ENCODE measurements around the gene PXT1. TPM values are rescaled to one million over a fixed set of nuclear protein-coding genes. Genes with fewer than 3 reads are reported as not detected.
"Not testable (repeated sequence)": the region's sequence is repeated elsewhere in the genome, so short reads cannot be mapped to it uniquely, and the experiment has no call there.

Gene PXT1
- total RNA-seq, 1 donor from 2014 or later: not detected

GRCh38 chr6:36368921-36369865 is 73.5 kb downstream of the PXT1 start:
- Mint-ChIP-seq H3K27me3 (ENCODE audit: unreplicated experiment) (peaks cover 2% of the 10 kb centered on the region), H3K4me3 (ENCODE audit: unreplicated experiment) (no peak overlapping the region), H3K9me3 (ENCODE audit: unreplicated experiment) (no peaks in the 10 kb centered on the region), H3K27ac (ENCODE audit: unreplicated experiment) (no peak overlapping the region), H3K4me1 (ENCODE audit: low read depth, unreplicated experiment) (no peaks in the 10 kb centered on the region), H3K36me3 (ENCODE audit: unreplicated experiment) (no peaks in the 10 kb centered on the region)
- no peak for TF ChIP-seq CTCF (IDR thresholded peaks at IDR 0.05; ENCODE audit: partially characterized antibody, unreplicated experiment)
- no peak for DNase-seq

- no peak overlapping the region for H3K27ac Mint-ChIP-seq (ENCODE audit: unreplicated experiment)
- peaks cover 2% of the 10 kb centered on the region for H3K27me3 Mint-ChIP-seq (ENCODE audit: unreplicated experiment)
- TF ChIP-seq CTCF (IDR thresholded peaks at IDR 0.05; ENCODE audit: partially characterized antibody, unreplicated experiment): no peak
- H3K4me1 Mint-ChIP-seq (ENCODE audit: low read depth, unreplicated experiment): no peaks in the 10 kb centered on the region
- no peaks in the 10 kb centered on the region for H3K36me3 Mint-ChIP-seq (ENCODE audit: unreplicated experiment)
- no peak for DNase-seq
- no peak overlapping the region for H3K4me3 Mint-ChIP-seq (ENCODE audit: unreplicated experiment)
- H3K9me3 Mint-ChIP-seq (ENCODE audit: unreplicated experiment): no peaks in the 10 kb centered on the region
Measured at GRCh38 chr6:36368421-36368820, 74.2 kb downstream of the PXT1 start.

GRCh38 chr6:36367743-36368142 is 74.9 kb downstream of the PXT1 start:
- Mint-ChIP-seq H3K4me1 (ENCODE audit: low read depth, unreplicated experiment) (no peaks in the 10 kb centered on the region), H3K4me3 (ENCODE audit: unreplicated experiment) (no peak overlapping the region), H3K9me3 (ENCODE audit: unreplicated experiment) (no peaks in the 10 kb centered on the region), H3K27ac (ENCODE audit: unreplicated experiment) (no peak overlapping the region), H3K36me3 (ENCODE audit: unreplicated experiment) (no peaks in the 10 kb centered on the region), H3K27me3 (ENCODE audit: unreplicated experiment) (peaks cover 2% of the 10 kb centered on the region)
- no peak for DNase-seq
- no peak for TF ChIP-seq CTCF (IDR thresholded peaks at IDR 0.05; ENCODE audit: partially characterized antibody, unreplicated experiment)

- H3K9me3 Mint-ChIP-seq (ENCODE audit: unreplicated experiment): peaks cover 2% of the 10 kb centered on the region
- peaks cover 5% of the 10 kb centered on the region for H3K4me1 Mint-ChIP-seq (ENCODE audit: low read depth, unreplicated experiment)
- H3K27ac Mint-ChIP-seq (ENCODE audit: unreplicated experiment): no peak overlapping the region
- H3K27me3 Mint-ChIP-seq (ENCODE audit: unreplicated experiment): no peaks in the 10 kb centered on the region
- no peak for DNase-seq
- no peak overlapping the region for H3K4me3 Mint-ChIP-seq (ENCODE audit: unreplicated experiment)
- no peaks in the 10 kb centered on the region for H3K36me3 Mint-ChIP-seq (ENCODE audit: unreplicated experiment)
- no peak for TF ChIP-seq CTCF (IDR thresholded peaks at IDR 0.05; ENCODE audit: partially characterized antibody, unreplicated experiment)
Measured at GRCh38 chr6:36364669-36365479, 77.8 kb downstream of the PXT1 start.

GRCh38 chr6:36364061-36364635 is 78.5 kb downstream of the PXT1 start:
- not testable (repeated sequence) for DNase-seq; H3K27me3 Mint-ChIP-seq (ENCODE audit: unreplicated experiment); H3K4me1 Mint-ChIP-seq (ENCODE audit: low read depth, unreplicated experiment); H3K9me3 Mint-ChIP-seq (ENCODE audit: unreplicated experiment); H3K4me3 Mint-ChIP-seq (ENCODE audit: unreplicated experiment); H3K27ac Mint-ChIP-seq (ENCODE audit: unreplicated experiment); H3K36me3 Mint-ChIP-seq (ENCODE audit: unreplicated experiment)

- H3K27ac Mint-ChIP-seq (ENCODE audit: unreplicated experiment); H3K27me3 Mint-ChIP-seq (ENCODE audit: unreplicated experiment); H3K4me1 Mint-ChIP-seq (ENCODE audit: low read depth, unreplicated experiment); H3K4me3 Mint-ChIP-seq (ENCODE audit: unreplicated experiment); H3K36me3 Mint-ChIP-seq (ENCODE audit: unreplicated experiment); DNase-seq; H3K9me3 Mint-ChIP-seq (ENCODE audit: unreplicated experiment): not testable (repeated sequence)
Measured at GRCh38 chr6:36363371-36363752, 79.3 kb downstream of the PXT1 start.

All from glutamatergic neuron (in vitro differentiated cells).